Lung (tissue), 12 donors: ENCODE results near the gene LGALS14. TPM values are rescaled to one million over a fixed set of nuclear protein-coding genes. Genes with fewer than 3 reads are reported as not detected.
"Not testable (repeated sequence)": the region's sequence is repeated elsewhere in the genome, so short reads cannot be mapped to it uniquely, and the experiment has no call there.

Source experiments
- ATAC-seq: fragments of 200-7000 bp; cut with Tn5 transposase; one replicate; pipeline ENCODE4 v1.9.1; 2020; ENCODE audit warnings: moderate number of reproducible peaks; ENCODE audit not compliant: insufficient read depth, low FRiP score
- DNase-seq, 3 donors: peaks; one replicate each; pipeline ENCODE4 v3.0.0-alpha.2; 2013 to 2017
- H3K27ac ChIP-seq, 2 donors: one replicate each; pipeline ENCODE4 v1.5.1; 2013; ENCODE audit warnings: mild to moderate bottlenecking in 2 of 2, moderate library complexity in 2 of 2, control low read depth in 1 of 2, inconsistent platforms in 1 of 2, low read depth in 1 of 2, low read length in 1 of 2
- H3K27me3 ChIP-seq, 3 donors: one replicate each; pipeline ENCODE4 v1.5.1; 2013; ENCODE audit warnings: low read length in 2 of 3; ENCODE audit not compliant: control insufficient read depth in 3 of 3, insufficient read depth in 3 of 3
- H3K36me3 ChIP-seq, 4 donors: one replicate each; pipeline ENCODE4 v1.5.1; 2013; ENCODE audit warnings: low read length in 4 of 4, mild to moderate bottlenecking in 1 of 4, moderate library complexity in 1 of 4; ENCODE audit not compliant: control insufficient read depth in 4 of 4, insufficient read depth in 4 of 4
- H3K4me1 ChIP-seq, 5 donors: one replicate each; pipeline ENCODE4 v1.5.1; 2013; ENCODE audit warnings: low read length in 5 of 5, mild to moderate bottlenecking in 2 of 5, moderate library complexity in 1 of 5; ENCODE audit not compliant: control insufficient read depth in 5 of 5, insufficient read depth in 5 of 5
- H3K4me3 ChIP-seq: one replicate; pipeline ENCODE4 v1.5.1; 2013; ENCODE audit warnings: mild to moderate bottlenecking, control low read depth, moderate library complexity
- H3K9ac ChIP-seq, 2 donors: one replicate each; pipeline ENCODE4 v1.5.1; 2013; ENCODE audit warnings: low read length in 2 of 2, control low read depth in 1 of 2; ENCODE audit not compliant: insufficient read depth in 1 of 2
- H3K9me3 ChIP-seq, 4 donors: one replicate each; pipeline ENCODE4 v1.5.1; 2013; ENCODE audit warnings: low read length in 3 of 4, mild to moderate bottlenecking in 1 of 4, moderate library complexity in 1 of 4; ENCODE audit not compliant: control insufficient read depth in 4 of 4, insufficient read depth in 3 of 4
- CTCF ChIP-seq: IDR thresholded peaks from 2 replicates; pipeline ENCODE4 v1.5.1; 2012; ENCODE audit warnings: mild to moderate bottlenecking; ENCODE audit errors: control extremely low read depth, extremely low read depth
- WGBS, 2 donors: extraction: QIAGEN DNeasy Blood & Tissue Kit; methylation state at CpG; one replicate each; pipeline ENCODE4 v1.1.7; 2013; 5-methylcytosine and 5-hydroxymethylcytosine counted together
- polyA plus RNA-seq, 2 donors: library from polyadenylated mRNA; stranded (reverse); fragments of 200-250 nt; gene quantifications; one replicate each; pipeline ENCODE4 v1.2.1, GENCODE V29; 2013
- total RNA-seq, 2 donors: library from RNA; depleted of rRNA in 1 of 2; stranded (reverse); fragments of >200 nt in 1 of 2; gene quantifications; one replicate each; pipeline ENCODE4 v1.2.1, GENCODE V29; 2014 to 2021
- donor health status: control.
- donor health status: control.
- donor health status: Bipolar disorder and iron deficiency.
- donor health status: healthy.
- donor health status: DM: yes; HTN: yes; CAD: no.

The LGALS14 gene
- total and polyA plus RNA-seq, 4 donors = not detected

GRCh38 chr19:39709026-39709872 is 5.0 kb downstream of the LGALS14 start:
- Histone ChIP-seq H3K36me3 (no peaks in the 10 kb centered on the region), H3K9me3 (no peaks in the 10 kb centered on the region), H3K27ac (no peak overlapping the region), H3K27me3 (peaks cover 0 to 7% (median 0%) of the 10 kb centered on the region in 3 donors), H3K4me1 (no peaks in the 10 kb centered on the region), H3K9ac (no peak overlapping the region), H3K4me3 (no peak overlapping the region)
- ATAC-seq = no peak
- TF ChIP-seq CTCF = no peak
- DNase-seq = no peak
- WGBS, 2 donors = 83 to 90% methylated on average over 5 of the region's 5 CpGs

- 90 to 91% methylated on average over 4 of the region's 4 CpGs for WGBS, 2 donors
- no peak for DNase-seq
- no peak for TF ChIP-seq CTCF
These were observed 6.1 kb downstream of the LGALS14 start for GRCh38 chr19:39710333-39710890.

GRCh38 chr19:39720144-39720543 is 15.9 kb downstream of the LGALS14 start:
- H3K4me1 ChIP-seq, DNase-seq, H3K4me3 ChIP-seq, ATAC-seq, H3K9ac ChIP-seq, H3K36me3 ChIP-seq, H3K9me3 ChIP-seq, H3K27me3 ChIP-seq, H3K27ac ChIP-seq: not testable (repeated sequence)
- WGBS, 2 donors = 73 to 89% methylated on average over 3 of the region's 3 CpGs

More at GRCh38 chr19:39710333-39710890, 6.1 kb downstream of the LGALS14 start:
- Histone ChIP-seq H3K4me1 (no peaks in the 10 kb centered on the region), H3K27me3 (peaks cover 0 to 7% (median 0%) of the 10 kb centered on the region in 3 donors), H3K9ac (no peak overlapping the region), H3K27ac (no peak overlapping the region), H3K4me3 (no peak overlapping the region), H3K36me3 (no peaks in the 10 kb centered on the region), H3K9me3 (no peaks in the 10 kb centered on the region)
- no peak for ATAC-seq

- ATAC-seq (no peak), DNase-seq (no peak)
- Histone ChIP-seq H3K36me3 (no peaks in the 10 kb centered on the region), H3K4me3 (no peak overlapping the region), H3K27me3 (peaks cover 0 to 3% (median 0%) of the 10 kb centered on the region in 3 donors), H3K9ac (no peak overlapping the region), H3K4me1 (no peaks in the 10 kb centered on the region), H3K9me3 (peaks cover 0 to 2% (median 0%) of the 10 kb centered on the region in 4 donors), H3K27ac (no peak overlapping the region)
- TF ChIP-seq CTCF = no peak
These were observed 21.7 kb downstream of the LGALS14 start for GRCh38 chr19:39725995-39726394.
